DMS53 treated with DMSO at 0.1 percent for 48 hours (cell line): ENCODE measurements around the gene AP4S1.

Source experiments
- DNase-seq: peaks from one replicate; lab custom pipeline; 2025; ENCODE audit not compliant: unreplicated experiment; lab: John Stamatoyannopoulos, UW

AP4S1 gene

GRCh38 chr14:31128601-31129526 is 103.4 kb downstream of the AP4S1 start:
- DNase-seq: no peak

- no peak for DNase-seq
These were observed 107.7 kb downstream of the AP4S1 start for GRCh38 chr14:31133133-31133532.

- no peak for DNase-seq
These were observed 111.9 kb downstream of the AP4S1 start for GRCh38 chr14:31137214-31137889.

GRCh38 chr14:31138301-31138700 is 112.9 kb downstream of the AP4S1 start:
- DNase-seq: no peak

- DNase-seq: no peak
These were observed 113.9 kb downstream of the AP4S1 start for GRCh38 chr14:31139301-31139847.

GRCh38 chr14:31142455-31143087 is 117.1 kb downstream of the AP4S1 start:
- no peak for DNase-seq
